LNCaP clone FGC (cell line): ENCODE data around the gene CMTM4.

ENCODE experiments used
- DNase-seq: peaks from one replicate; pipeline ENCODE4 v3.0.0-alpha.2; 2011; ENCODE audit warnings: low read depth
- H3K4me3 ChIP-seq: 2 replicates; pipeline ENCODE4 v1.5.1; 2011; ENCODE audit warnings: mild to moderate bottlenecking, low read depth, low read length, control low read depth
- TF ChIP-seq, protein P1 (sequence below): IDR thresholded peaks from 2 replicates; pipeline ENCODE4 v1.5.1; 2012; ENCODE audit warnings: mild to moderate bottlenecking; ENCODE audit not compliant: control insufficient read depth, insufficient read depth; ENCODE audit errors: extremely low read depth

Gene CMTM4

DNA sequence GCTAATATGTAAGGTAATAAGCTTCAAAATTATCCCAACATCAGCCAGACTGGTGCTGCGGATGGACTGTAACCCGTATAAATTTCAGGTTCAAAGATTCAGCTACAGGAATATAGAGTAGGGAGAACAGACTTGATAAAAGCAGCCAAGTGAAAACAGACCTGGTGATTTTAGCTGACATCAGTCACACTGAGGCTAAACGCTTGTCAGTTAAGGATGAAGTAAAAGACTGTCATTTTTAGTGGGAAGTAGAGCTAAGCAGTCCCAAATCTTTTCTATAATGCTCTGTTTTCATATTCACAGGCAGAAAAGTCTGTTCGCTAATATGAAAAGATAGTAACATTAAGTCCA lies 35.4 kb downstream of the CMTM4 start:
- DNase-seq: no peak
- TF ChIP-seq, protein P1, sequence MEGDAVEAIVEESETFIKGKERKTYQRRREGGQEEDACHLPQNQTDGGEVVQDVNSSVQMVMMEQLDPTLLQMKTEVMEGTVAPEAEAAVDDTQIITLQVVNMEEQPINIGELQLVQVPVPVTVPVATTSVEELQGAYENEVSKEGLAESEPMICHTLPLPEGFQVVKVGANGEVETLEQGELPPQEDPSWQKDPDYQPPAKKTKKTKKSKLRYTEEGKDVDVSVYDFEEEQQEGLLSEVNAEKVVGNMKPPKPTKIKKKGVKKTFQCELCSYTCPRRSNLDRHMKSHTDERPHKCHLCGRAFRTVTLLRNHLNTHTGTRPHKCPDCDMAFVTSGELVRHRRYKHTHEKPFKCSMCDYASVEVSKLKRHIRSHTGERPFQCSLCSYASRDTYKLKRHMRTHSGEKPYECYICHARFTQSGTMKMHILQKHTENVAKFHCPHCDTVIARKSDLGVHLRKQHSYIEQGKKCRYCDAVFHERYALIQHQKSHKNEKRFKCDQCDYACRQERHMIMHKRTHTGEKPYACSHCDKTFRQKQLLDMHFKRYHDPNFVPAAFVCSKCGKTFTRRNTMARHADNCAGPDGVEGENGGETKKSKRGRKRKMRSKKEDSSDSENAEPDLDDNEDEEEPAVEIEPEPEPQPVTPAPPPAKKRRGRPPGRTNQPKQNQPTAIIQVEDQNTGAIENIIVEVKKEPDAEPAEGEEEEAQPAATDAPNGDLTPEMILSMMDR: no peak
- H3K4me3 ChIP-seq: no peak overlapping the region

DNA sequence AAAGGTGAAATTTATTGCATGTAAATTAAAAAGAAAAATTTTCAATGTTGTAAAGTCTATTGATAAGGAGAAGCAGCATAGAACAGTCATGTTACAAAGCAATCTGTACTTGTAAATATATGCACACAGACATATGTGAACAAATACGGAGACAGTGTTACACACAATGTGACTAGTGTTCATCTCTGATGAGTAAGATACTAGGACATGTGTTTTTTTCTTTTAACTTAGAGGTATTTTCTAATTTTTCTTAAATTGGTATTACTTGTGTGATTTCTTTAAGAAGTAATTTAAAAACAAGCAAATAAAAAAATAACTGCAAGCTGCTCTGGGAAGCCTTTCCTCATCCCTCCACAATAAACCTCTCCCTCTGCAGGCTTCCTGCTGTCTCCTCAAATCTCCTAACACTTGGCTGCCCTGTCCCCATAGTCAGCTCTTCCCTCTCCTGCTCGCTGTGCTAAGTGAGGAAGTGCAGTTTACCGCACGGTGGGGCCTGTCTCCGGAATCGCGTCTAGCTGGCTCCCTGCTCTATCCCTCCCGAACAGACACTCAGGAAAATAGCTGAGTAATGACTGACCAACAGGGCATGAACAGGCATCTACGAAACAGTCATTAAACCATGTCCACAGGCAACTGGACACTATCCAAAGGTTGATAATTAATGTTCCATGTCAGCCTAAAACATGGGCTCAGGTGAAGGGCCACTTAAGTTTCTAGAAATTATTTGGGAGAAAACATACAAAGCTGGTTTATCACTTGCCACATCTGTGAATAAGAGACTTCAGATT lies 35.9 kb downstream of the CMTM4 start:
- TF ChIP-seq, protein P1: peak; percentile 35; the same call in 1 of the 2 replicates
- peak; percentile 50 for DNase-seq
- H3K4me3 ChIP-seq: no peak overlapping the region

DNA sequence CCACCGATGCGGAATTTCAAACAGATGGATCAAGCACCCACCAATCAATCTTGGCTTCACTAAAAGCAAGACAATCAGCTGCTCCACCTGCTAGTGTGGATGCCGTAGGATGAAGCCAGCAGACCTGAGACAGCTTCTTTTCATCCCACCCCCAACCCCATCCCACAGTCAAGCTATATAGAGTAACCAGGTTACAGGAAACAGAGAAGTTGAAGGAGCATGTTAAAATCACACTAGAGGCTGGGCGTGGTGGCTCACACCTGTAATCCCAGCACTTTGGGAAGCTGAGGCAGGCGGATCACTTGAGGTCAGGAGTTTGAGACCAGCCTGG lies 37.7 kb downstream of the CMTM4 start:
- TF ChIP-seq, protein P1: no peak
- no peak overlapping the region for H3K4me3 ChIP-seq
- DNase-seq: no peak

DNA sequence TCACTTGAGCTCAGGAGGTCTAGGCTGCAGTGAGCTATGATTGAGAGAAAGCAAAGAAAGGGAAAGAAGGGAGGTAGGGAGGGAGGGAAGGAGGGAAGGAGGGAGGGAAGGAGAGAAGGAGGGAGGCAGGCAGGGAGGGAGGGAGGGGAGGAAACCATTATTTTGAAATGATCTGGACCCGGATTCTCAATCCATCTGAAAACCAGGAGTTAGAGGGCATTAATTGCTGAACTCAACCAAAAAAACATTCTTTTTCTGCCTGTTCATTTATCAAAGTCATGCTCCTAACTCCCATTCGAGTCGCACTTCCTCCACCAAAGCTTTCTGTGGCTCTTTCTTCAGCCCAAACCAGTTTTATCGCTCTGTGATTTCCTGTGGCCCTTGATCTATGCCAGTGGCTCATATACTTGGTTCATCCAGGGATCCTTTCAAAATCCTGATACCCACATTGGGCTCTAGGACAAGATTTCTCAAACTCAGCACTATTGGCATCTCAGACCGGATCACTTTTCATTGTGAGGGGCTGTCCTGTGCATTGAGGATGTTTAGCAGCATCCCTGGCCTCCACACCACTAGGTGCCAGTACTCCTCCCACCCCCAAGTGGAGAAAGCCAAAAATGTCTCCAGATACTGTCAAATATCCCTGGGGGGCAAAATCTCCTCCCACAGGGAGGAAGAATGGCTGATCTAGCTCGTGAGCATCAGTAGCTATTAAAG lies 38.2 kb downstream of the CMTM4 start:
- no peak overlapping the region for H3K4me3 ChIP-seq
- TF ChIP-seq, protein P1: no peak
- no peak for DNase-seq

DNA sequence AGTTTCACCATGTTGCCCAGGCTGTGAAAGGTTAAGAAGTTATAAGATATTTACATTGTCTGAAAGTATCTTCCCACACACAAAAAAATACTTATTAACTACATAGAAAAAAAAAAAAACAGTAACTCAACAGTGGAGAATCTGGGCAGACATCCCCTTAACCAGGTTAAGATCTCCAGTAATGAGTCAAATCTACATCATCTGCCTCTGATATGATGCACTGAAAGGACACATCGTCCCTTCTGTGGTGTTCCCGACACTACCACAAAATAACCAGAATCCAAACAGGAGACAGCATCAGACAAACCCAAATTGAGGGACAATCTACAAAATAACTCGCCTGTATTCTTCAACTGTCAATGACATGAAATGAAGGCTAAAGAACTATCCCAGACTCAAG lies 40.0 kb downstream of the CMTM4 start:
- no peak overlapping the region for H3K4me3 ChIP-seq
- DNase-seq: no peak
- TF ChIP-seq, protein P1: no peak

DNA sequence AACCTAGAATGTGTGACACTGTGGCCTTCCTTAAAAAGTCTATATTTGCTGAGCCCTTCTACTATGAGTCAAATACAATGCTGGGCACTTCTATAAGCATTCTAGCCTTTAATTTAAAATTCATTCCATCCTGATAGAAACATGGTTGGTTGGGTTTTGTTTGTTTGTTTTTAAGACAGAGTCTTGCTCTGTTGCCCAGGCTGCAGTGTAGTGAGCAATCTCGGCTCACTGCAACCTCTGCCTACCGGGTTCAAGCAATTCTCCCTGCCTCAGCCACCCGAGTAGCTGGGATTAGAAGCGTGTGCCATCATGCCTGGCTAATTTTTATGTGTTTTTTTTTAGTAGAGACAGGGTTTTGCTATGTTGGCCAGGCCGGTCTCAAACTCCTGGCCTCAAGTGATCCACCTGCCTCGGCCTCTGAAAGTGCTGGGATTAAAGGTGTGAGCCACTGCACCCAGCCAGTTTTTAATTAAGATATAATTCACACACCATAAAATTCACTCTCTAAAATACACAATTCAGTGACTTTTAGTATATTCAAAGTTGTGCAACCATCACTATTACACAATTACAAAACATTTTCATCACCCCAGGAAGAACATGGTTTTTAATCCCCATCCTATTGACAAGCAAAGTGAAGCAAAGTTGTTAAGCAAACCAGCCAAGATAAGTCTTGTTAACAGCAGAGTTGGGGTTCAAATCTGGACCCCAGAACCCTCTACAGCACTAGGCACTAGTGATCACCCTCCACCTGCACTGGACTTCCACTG lies 42.8 kb downstream of the CMTM4 start:
- DNase-seq: no peak
- TF ChIP-seq, protein P1: no peak

More for the DNA sequence above, 42.8 kb downstream of the CMTM4 start:
- H3K4me3 ChIP-seq: no peak overlapping the region
